Mesodermal cell (in vitro differentiated cells): ENCODE data around the gene UNC13B.

Source experiments
- H3K27ac ChIP-seq: 2 replicates; pipeline ENCODE4 v1.7.0; 2013; ENCODE audit warnings: mild to moderate bottlenecking, low read depth, low read length, moderate library complexity; ENCODE audit not compliant: severe bottlenecking
- H3K36me3 ChIP-seq: 2 replicates; pipeline ENCODE4 v1.7.1; 2013; ENCODE audit warnings: mild to moderate bottlenecking, low read length, moderate library complexity; ENCODE audit not compliant: control insufficient read depth, insufficient read depth
- H3K4me1 ChIP-seq: one replicate; pipeline ENCODE4 v1.7.1; 2013; ENCODE audit warnings: mild to moderate bottlenecking, low read length; ENCODE audit not compliant: insufficient read depth, control insufficient read depth, poor library complexity, severe bottlenecking
- H3K4me3 ChIP-seq: 2 replicates; pipeline ENCODE4 v1.7.0; 2013; ENCODE audit warnings: low read length, control low read depth, mild to moderate bottlenecking; ENCODE audit not compliant: insufficient read depth, poor library complexity, severe bottlenecking; ENCODE audit errors: extremely low read depth
- H3K9me3 ChIP-seq: 2 replicates; pipeline ENCODE4 v1.7.1; 2013; ENCODE audit warnings: mild to moderate bottlenecking, low read length, moderate library complexity; ENCODE audit not compliant: control insufficient read depth
- WGBS, 2 experiments: methylation state at CpG; one replicate each; pipeline ENCODE4 v1.1.5; 2013; ENCODE audit warnings: missing lambda C conversion rate in 2 of 2; ENCODE audit not compliant: insufficient coverage in 2 of 2; 5-methylcytosine and 5-hydroxymethylcytosine counted together

UNC13B gene

GRCh38 chr9:35424356-35425352 is 262.8 kb downstream of the UNC13B start:
- Histone ChIP-seq H3K4me1 (no peaks in the 10 kb centered on the region), H3K9me3 (no peaks in the 10 kb centered on the region), H3K36me3 (no peaks in the 10 kb centered on the region), H3K27ac (no peak overlapping the region), H3K4me3 (no peak overlapping the region)
- WGBS, 2 experiments = 78 to 90% methylated on average over 3 to 4 of the region's 7 CpGs

- H3K36me3 ChIP-seq = no peaks in the 10 kb centered on the region
- H3K9me3 ChIP-seq = no peaks in the 10 kb centered on the region
- WGBS, 2 experiments = 50 to 100% methylated on average over 1 of the region's 1 CpG
- no peak overlapping the region for H3K27ac ChIP-seq
- no peak overlapping the region for H3K4me3 ChIP-seq
- no peaks in the 10 kb centered on the region for H3K4me1 ChIP-seq
These were observed 264.8 kb downstream of the UNC13B start for GRCh38 chr9:35426627-35427026.

GRCh38 chr9:35431467-35431866 is 269.7 kb downstream of the UNC13B start:
- Histone ChIP-seq H3K4me1 (no peaks in the 10 kb centered on the region), H3K4me3 (no peak overlapping the region), H3K9me3 (no peaks in the 10 kb centered on the region), H3K27ac (no peak overlapping the region), H3K36me3 (no peaks in the 10 kb centered on the region)
- WGBS, 2 experiments = 100% methylated on average over 1 of the region's 1 CpG; no CpG with 5 or more reads in 1 of the 2 experiments

GRCh38 chr9:35432076-35432475 is 270.3 kb downstream of the UNC13B start:
- H3K27ac ChIP-seq = no peak overlapping the region
- H3K9me3 ChIP-seq = no peaks in the 10 kb centered on the region
- 100% methylated on average over 1 of the region's 2 CpGs; no CpG with 5 or more reads in 1 of the 2 experiments for WGBS, 2 experiments
- H3K36me3 ChIP-seq = no peaks in the 10 kb centered on the region
- no peaks in the 10 kb centered on the region for H3K4me1 ChIP-seq
- no peak overlapping the region for H3K4me3 ChIP-seq

GRCh38 chr9:35436933-35437332 is 275.1 kb downstream of the UNC13B start:
- Histone ChIP-seq H3K36me3 (no peaks in the 10 kb centered on the region), H3K4me3 (no peak overlapping the region), H3K27ac (no peak overlapping the region), H3K4me1 (no peaks in the 10 kb centered on the region), H3K9me3 (no peaks in the 10 kb centered on the region)
- 67% methylated on average over 1 of the region's 1 CpG; no CpG with 5 or more reads in 1 of the 2 experiments for WGBS, 2 experiments

GRCh38 chr9:35446012-35446411 is 284.2 kb downstream of the UNC13B start:
- Histone ChIP-seq H3K9me3 (no peaks in the 10 kb centered on the region), H3K36me3 (no peaks in the 10 kb centered on the region), H3K27ac (no peak overlapping the region), H3K4me1 (no peaks in the 10 kb centered on the region), H3K4me3 (no peak overlapping the region)
- 100% methylated on average over 1 to 2 of the region's 3 CpGs for WGBS, 2 experiments

GRCh38 chr9:35448496-35448895 is 286.7 kb downstream of the UNC13B start:
- Histone ChIP-seq H3K9me3 (no peaks in the 10 kb centered on the region), H3K4me3 (no peak overlapping the region), H3K36me3 (no peaks in the 10 kb centered on the region), H3K4me1 (no peaks in the 10 kb centered on the region), H3K27ac (no peak overlapping the region)
- WGBS, 2 experiments = 67 to 100% methylated on average over 1 of the region's 1 CpG

GRCh38 chr9:35452481-35452880 is 290.7 kb downstream of the UNC13B start:
- Histone ChIP-seq H3K4me1 (no peaks in the 10 kb centered on the region), H3K36me3 (no peaks in the 10 kb centered on the region), H3K27ac (no peak overlapping the region), H3K4me3 (no peak overlapping the region), H3K9me3 (no peaks in the 10 kb centered on the region)
- 95 to 100% methylated on average over 1 to 2 of the region's 2 CpGs for WGBS, 2 experiments

- H3K4me1 ChIP-seq = no peaks in the 10 kb centered on the region
- no peak overlapping the region for H3K27ac ChIP-seq
- H3K4me3 ChIP-seq = no peak overlapping the region
- H3K9me3 ChIP-seq = no peaks in the 10 kb centered on the region
- H3K36me3 ChIP-seq = no peaks in the 10 kb centered on the region
- WGBS, 2 experiments = 95 to 100% methylated on average over 2 of the region's 2 CpGs
These were observed 292.0 kb downstream of the UNC13B start for GRCh38 chr9:35453786-35454185.
